ENCODE data around the gene OCEL1. TPM values are rescaled to one million over a fixed set of nuclear protein-coding genes. Genes with fewer than 3 reads are reported as not detected.
"Not testable (repeated sequence)": the region's sequence is repeated elsewhere in the genome, so short reads cannot be mapped to it uniquely, and the experiment has no call there.

The OCEL1 gene
- total RNA-seq, 2 experiments from 2014 or later: 19.6 to 23.1 TPM

DNA sequence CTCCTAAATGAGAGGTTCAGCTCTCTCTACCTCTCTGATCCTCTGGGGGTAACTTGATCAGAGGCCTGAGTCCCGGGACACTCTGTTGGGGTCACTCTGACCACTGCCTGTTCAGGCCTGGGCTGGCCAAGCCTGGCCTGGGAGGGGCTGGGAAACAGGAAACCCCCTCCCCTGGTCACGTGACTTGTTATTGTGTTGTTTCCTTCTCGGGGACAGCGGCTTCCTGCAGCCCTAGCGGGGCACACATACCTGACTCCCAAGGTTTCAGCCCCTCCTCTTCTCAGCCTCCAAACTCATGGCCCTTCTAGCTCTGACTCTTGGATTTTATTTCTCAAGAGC lies 38.6 kb downstream of the OCEL1 start, which contains the start of gene USHBP1:
Gene USHBP1, minus strand, starts transcription at position 105 of the 339 bp plus-strand sequence. CDS start 446 bp downstream, outside the sequence.
- Mint-ChIP-seq H3K9me3 (no peaks in the 10 kb centered on the region), H3K27ac (peak within 1 kb of the TSS; percentile 76), H3K36me3 (ENCODE audit: low read depth) (peaks cover 2% of the 10 kb centered on the region), H3K4me3 (no peak within 1 kb of the TSS), H3K4me1 (peaks cover 32% of the 10 kb centered on the region), H3K27me3 (no peaks in the 10 kb centered on the region)
- POLR2A ChIA-PET: no interaction called here
- DNase-seq: no peak
- CTCF ChIA-PET: interaction anchor here (1.3 to 1.9 kb wide), 3 partner anchors 9 to 19 kb away, joined by 5 to 7 read pairs (median 5); no protein-coding TSS in a partner anchor

DNA sequence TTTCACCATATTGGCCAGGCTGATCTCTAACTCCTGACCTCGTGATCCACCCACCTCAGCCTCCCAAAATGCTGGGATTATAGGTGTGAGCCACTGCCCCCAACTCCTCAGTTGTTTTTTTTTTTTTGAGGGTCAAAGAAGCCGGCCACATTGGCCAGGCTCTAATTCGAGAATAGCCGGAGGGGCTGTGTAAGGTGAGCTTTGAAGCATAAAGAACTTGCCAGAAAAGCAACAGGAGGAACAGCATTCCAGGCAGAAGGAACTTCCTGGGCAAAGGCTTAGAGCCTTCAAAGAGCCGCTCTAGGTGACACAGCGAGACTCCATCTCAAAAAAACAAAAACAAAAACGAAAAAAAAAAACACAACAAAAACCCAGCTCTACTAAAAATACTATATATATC lies 40.0 kb downstream of the OCEL1 start:
- Mint-ChIP-seq H3K27me3 (no peaks in the 10 kb centered on the region), H3K4me3 (no peak overlapping the region), H3K36me3 (ENCODE audit: low read depth) (peaks cover 6% of the 10 kb centered on the region), H3K4me1 (peaks cover 28% of the 10 kb centered on the region), H3K27ac (no peak overlapping the region), H3K9me3 (no peaks in the 10 kb centered on the region)
- no peak for DNase-seq
- CTCF ChIA-PET: interaction anchor here (0.8 to 2.5 kb wide), 10 partner anchors 8 to 51 kb away, joined by 4 to 16 read pairs (median 6); partner anchors contain the start of genes ANKLE1 and USE1
- POLR2A ChIA-PET: interaction anchor here (0.6 kb wide), 1 partner anchor 447 kb away, joined by 5 read pairs; no protein-coding TSS in a partner anchor

DNA sequence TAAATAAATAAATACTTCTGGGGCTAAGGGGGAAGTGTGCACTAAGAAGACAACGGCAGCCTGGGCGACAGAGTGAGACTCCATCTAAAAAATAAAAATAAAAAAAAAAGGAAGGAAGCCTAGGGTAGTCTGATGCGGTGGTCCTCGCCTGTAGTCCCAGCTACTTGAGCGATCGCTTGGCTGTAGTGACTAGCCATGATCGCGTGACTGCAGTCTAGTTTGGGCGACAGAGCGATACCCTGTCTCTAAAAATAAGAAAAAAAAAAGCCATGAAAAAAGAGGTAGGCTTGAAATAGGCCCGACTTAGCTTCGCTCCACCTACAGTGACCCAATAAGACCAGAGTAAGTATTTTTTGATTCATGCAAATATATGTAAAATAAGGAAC lies 40.6 kb downstream of the OCEL1 start:
- ChIA-PET CTCF (interaction anchor here (0.6 to 2.5 kb wide), 13 partner anchors 9 to 773 kb away, joined by 3 to 16 read pairs (median 5); partner anchors contain the start of genes ANKLE1, MRPL34 and USE1), POLR2A (interaction anchor here (0.7 to 0.9 kb wide), 3 partner anchors 13 to 52 kb away, joined by 3 to 4 read pairs (median 3); partner anchors contain the start of gene USE1)
- Mint-ChIP-seq H3K36me3 (ENCODE audit: low read depth) (peaks cover 11% of the 10 kb centered on the region), H3K27ac (peak overlapping the region; percentile 79), H3K4me1 (peaks cover 27% of the 10 kb centered on the region), H3K9me3 (no peaks in the 10 kb centered on the region), H3K4me3 (peak overlapping the region; percentile 80), H3K27me3 (no peaks in the 10 kb centered on the region)
- DNase-seq: no peak

DNA sequence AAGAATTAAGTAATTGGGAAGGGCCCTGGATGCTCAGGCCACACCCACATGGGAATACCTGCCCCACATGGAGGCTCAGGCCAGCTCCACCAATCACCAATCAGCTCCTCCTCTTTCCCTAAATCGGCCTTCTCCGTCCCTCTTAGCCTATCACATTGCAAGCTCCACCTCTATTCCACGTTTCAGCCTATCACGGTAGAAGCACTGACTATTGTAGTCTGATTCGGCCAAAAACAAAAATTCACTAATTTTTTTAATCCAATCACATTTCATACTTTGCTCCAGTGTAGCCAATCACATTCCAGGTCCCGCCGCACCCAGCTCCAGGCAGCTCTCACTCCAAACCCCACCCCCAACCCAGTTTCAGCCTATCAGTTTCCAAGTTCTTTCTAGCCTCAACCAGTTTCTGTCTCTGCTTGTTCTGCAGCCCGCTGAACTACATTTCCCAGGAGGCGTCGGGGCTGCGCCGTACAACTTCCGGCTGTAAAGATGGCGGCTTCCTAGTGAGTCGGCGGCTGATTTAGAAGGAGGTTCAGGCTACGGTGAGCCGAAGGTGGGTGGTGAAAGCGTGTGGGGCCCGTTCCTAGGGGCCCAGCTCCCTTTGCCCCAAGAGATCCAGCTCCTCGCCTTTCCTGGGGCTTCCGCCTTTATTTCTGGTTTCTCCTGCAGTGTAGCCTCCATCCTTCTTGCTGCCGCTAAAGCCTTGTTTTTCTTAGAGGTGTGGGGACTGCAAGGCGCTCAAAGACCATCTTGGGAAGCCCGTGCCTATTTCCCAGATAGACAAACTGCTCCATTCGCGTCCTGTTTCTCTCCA lies 41.2 kb downstream of the OCEL1 start, which contains the start of gene BABAM1:
Gene BABAM1, plus strand, starts transcription at position 469 of the 814 bp plus-strand sequence. CDS start 1,364 bp downstream, outside the sequence.
- DNase-seq: peak; percentile 99
- Mint-ChIP-seq H3K4me1 (peaks cover 27% of the 10 kb centered on the region), H3K27ac (peak within 1 kb of the TSS; percentile 79), H3K4me3 (peak within 1 kb of the TSS; percentile 80), H3K9me3 (no peaks in the 10 kb centered on the region), H3K36me3 (ENCODE audit: low read depth) (peaks cover 14% of the 10 kb centered on the region), H3K27me3 (no peaks in the 10 kb centered on the region)
- CTCF ChIA-PET: interaction anchor here (0.6 to 2.5 kb wide), 13 partner anchors 9 to 774 kb away, joined by 3 to 16 read pairs (median 5); partner anchors contain the start of genes ANKLE1, MRPL34 and USE1
- POLR2A ChIA-PET: interaction anchor here (0.6 to 0.9 kb wide), 4 partner anchors 13 to 52 kb away, joined by 3 to 4 read pairs (median 3); partner anchors contain the start of gene USE1

DNA sequence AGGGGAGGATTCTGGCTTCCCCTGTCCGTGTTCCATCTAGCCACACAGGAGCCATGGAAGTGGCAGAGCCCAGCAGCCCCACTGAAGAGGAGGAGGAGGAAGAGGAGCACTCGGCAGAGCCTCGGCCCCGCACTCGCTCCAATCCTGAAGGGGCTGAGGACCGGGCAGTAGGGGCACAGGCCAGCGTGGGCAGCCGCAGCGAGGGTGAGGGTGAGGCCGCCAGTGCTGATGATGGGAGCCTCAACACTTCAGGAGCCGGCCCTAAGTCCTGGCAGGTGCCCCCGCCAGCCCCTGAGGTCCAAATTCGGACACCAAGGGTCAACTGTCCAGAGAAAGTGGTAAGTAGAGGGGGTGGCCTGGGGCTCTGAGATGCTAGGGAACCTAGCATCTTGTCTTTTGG lies 42.7 kb downstream of the OCEL1 start:
- ChIA-PET CTCF (interaction anchor here (0.7 kb wide), 1 partner anchor 1395 kb away, joined by 3 read pairs; no protein-coding TSS in a partner anchor), POLR2A (no interaction called here)
- no peak for DNase-seq
- H3K36me3 Mint-ChIP-seq (ENCODE audit: low read depth): peaks cover 16% of the 10 kb centered on the region
- peak overlapping the region; percentile 51 for H3K4me3 Mint-ChIP-seq
- no peaks in the 10 kb centered on the region for H3K9me3 Mint-ChIP-seq
- no peaks in the 10 kb centered on the region for H3K27me3 Mint-ChIP-seq
- no peak overlapping the region for H3K27ac Mint-ChIP-seq
- H3K4me1 Mint-ChIP-seq: peaks cover 26% of the 10 kb centered on the region

DNA sequence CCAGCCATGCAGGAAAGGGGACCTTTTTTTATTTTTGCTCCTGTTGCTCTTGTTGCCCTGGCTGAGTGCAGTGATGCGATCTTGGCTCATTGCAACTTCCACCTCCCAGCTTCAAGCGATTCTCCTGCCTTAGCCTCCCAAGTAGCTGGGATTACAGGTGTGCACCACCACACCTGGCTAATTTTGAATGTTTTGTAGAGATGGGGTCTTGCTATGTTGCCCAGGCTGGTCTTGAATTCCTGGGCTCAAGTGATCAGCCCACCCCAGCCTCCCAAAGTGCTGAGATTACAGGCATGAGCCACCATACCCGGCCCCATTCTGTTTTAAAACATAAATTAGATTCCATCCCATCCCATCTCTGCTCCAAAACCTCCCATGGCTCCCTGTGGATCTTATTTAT lies 48.9 kb downstream of the OCEL1 start:
- CTCF ChIA-PET, H3K9me3 Mint-ChIP-seq, H3K4me1 Mint-ChIP-seq, H3K27me3 Mint-ChIP-seq, POLR2A ChIA-PET, DNase-seq, H3K27ac Mint-ChIP-seq, H3K4me3 Mint-ChIP-seq: not testable (repeated sequence)
- peaks cover 32% of the 10 kb centered on the region for H3K36me3 Mint-ChIP-seq (ENCODE audit: low read depth)

DNA sequence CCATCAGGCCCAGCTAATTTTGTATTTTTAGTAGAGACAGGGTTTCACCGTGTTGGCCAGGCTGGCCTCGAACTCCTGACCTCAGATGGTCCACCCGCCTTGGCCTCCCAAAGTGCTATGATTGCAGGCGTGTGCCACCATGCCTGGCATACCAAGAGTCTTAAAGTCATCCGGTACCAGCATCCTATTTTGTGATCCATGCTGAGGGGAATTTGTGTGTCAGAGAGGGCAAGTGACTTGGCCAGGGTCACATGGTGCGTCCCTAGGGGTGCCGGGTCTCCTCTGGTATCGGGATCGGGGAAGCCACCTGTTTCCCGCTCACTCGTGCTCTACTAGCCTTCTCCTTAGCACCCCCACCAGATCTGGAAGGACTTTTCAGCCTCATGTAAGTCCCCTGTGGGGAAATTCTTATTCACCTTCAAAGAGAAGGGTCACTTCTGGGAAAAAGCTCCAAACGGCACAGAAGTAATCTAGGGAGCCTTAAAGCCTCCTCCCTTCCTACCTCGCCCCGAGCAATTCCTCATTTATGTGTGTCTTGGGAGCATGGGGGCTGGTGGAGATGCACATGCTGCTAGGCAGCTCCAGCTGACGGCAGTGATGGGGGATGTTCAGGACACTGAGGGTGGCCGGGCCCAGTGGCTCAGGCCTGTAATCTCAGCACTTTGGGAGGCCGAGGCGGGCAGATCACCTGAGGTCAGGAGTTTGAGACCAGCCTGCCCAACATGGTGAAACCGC lies 49.6 kb downstream of the OCEL1 start:
- Mint-ChIP-seq H3K4me1 (no peaks in the 10 kb centered on the region), H3K27ac (no peak overlapping the region), H3K36me3 (ENCODE audit: low read depth) (peaks cover 28% of the 10 kb centered on the region), H3K27me3 (no peaks in the 10 kb centered on the region), H3K9me3 (no peaks in the 10 kb centered on the region), H3K4me3 (no peak overlapping the region)
- POLR2A ChIA-PET: no interaction called here
- no peak for DNase-seq
- CTCF ChIA-PET: interaction anchor here (1.2 to 1.9 kb wide), 2 partner anchors 8 to 17 kb away, joined by 4 to 8 read pairs; partner anchors contain the start of gene BABAM1

Other genes starting within 250 kb of the OCEL1 start
- under 1 TPM; 0.22 to 0.60 TPM for gene CPAMD8, start 199.4 kb upstream of the OCEL1 start, total RNA-seq
- gene HAUS8, start 150.8 kb upstream of the OCEL1 start, total RNA-seq: 10 to 100 TPM; 46.3 to 47.4 TPM
- gene MYO9B, start 150.4 kb upstream of the OCEL1 start, total RNA-seq: 100 to 1,000 TPM; 217 to 218 TPM
- gene USE1, start 10.9 kb upstream of the OCEL1 start, total RNA-seq: 10 to 100 TPM; 23.3 to 24.7 TPM
- gene NR2F6, start 19.7 kb downstream of the OCEL1 start, total RNA-seq: 1 to 10 TPM; 3.6 to 3.8 TPM
- gene USHBP1, start 38.5 kb downstream of the OCEL1 start, total RNA-seq: under 1 TPM in 1 of 2 experiments, not detected in 1; 0.27 TPM
- 100 to 1,000 TPM; 111 to 113 TPM for gene BABAM1, start 41.2 kb downstream of the OCEL1 start, total RNA-seq
- 1 to 10 TPM; 1.7 to 1.9 TPM for gene ANKLE1, start 55.7 kb downstream of the OCEL1 start, total RNA-seq
- gene ABHD8, start 77.2 kb downstream of the OCEL1 start, total RNA-seq: 10 to 100 TPM in 1 of 2 experiments, 1 to 10 TPM in 1; 9.3 to 10.1 TPM
- 10 to 100 TPM; 79.5 to 80.8 TPM for gene MRPL34, start 79.6 kb downstream of the OCEL1 start, total RNA-seq
- 10 to 100 TPM; 39.5 to 45.3 TPM for gene DDA1, start 83.3 kb downstream of the OCEL1 start, total RNA-seq
- gene ANO8, start 108.6 kb downstream of the OCEL1 start, total RNA-seq: 10 to 100 TPM; 16.4 to 17.5 TPM
- gene GTPBP3, start 111.3 kb downstream of the OCEL1 start, total RNA-seq: 10 to 100 TPM; 30.9 to 41.3 TPM
- gene PLVAP, start 151.1 kb downstream of the OCEL1 start, total RNA-seq: not detected
- gene CCDC194, start 168.0 kb downstream of the OCEL1 start, total RNA-seq: 1 to 10 TPM; 3.7 to 4.2 TPM
- 100 to 1,000 TPM; 192 to 198 TPM for gene BST2, start 179.4 kb downstream of the OCEL1 start, total RNA-seq
- gene MVB12A, start 193.8 kb downstream of the OCEL1 start, total RNA-seq: 10 to 100 TPM; 33.5 to 44.5 TPM
- gene TMEM221, start 222.4 kb downstream of the OCEL1 start, total RNA-seq: not detected
- not detected for gene NXNL1, start 234.7 kb downstream of the OCEL1 start, total RNA-seq
- 1 to 10 TPM; 2.1 to 2.8 TPM for gene SLC27A1, start 244.3 kb downstream of the OCEL1 start, total RNA-seq

All from activated CD4-positive, alpha-beta T cell treated with anti-CD3 and anti-CD28 coated beads, Interleukin-2, amount 10 ng/mL, durations not matched to agents 7 days and 5 days (primary cell).